ENCODE results near the gene TBC1D8.

The TBC1D8 gene

DNA sequence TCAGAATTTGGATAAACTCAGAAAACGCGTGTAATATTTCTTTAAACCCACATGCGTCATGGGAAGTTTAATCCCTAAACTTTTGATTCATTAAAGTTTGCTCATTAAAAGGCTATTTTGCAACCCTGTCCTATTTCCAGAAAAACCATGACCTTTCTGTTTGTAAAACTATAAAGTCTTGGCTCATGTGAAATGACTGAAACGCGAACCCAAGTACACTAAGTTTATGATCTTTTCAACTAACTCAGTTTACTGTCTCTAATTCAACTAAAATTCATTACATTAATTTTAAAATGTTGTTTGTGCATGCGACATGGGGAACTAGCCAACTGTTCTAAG, 153.0 kb downstream of the TBC1D8 start:
- peaks cover 11% of the 10 kb centered on the region for H3K36me3 ChIP-seq (ENCODE audit: control insufficient read depth, low read length)
- peaks cover 2% of the 10 kb centered on the region; the same call in 1 of the 2 replicates for H4K20me1 ChIP-seq (ENCODE audit: control insufficient read depth, insufficient read depth, low read depth, low read length)
- H3K9me2 ChIP-seq (replicated peaks; ENCODE audit: control insufficient read depth, low read length): no peaks in the 10 kb centered on the region
- H3K4me2 ChIP-seq (ENCODE audit: low read length): no peak overlapping the region
- peaks cover 7% of the 10 kb centered on the region for H3F3A ChIP-seq (ENCODE audit: control insufficient read depth, insufficient read depth)
- H3K4me1 ChIP-seq (ENCODE audit: control insufficient read depth, low read length): peaks cover 7% of the 10 kb centered on the region
- peaks cover 12% of the 10 kb centered on the region for H3K79me2 ChIP-seq (ENCODE audit: control insufficient read depth, low read length)
- H3K4me3 ChIP-seq (ENCODE audit: low read length): no peak overlapping the region
- TF ChIP-seq EZH2phosphoT487 (IDR thresholded peaks at IDR 0.05; ENCODE audit: borderline replicate concordance, low read length): no peak
- TF ChIP-seq, protein P1, sequence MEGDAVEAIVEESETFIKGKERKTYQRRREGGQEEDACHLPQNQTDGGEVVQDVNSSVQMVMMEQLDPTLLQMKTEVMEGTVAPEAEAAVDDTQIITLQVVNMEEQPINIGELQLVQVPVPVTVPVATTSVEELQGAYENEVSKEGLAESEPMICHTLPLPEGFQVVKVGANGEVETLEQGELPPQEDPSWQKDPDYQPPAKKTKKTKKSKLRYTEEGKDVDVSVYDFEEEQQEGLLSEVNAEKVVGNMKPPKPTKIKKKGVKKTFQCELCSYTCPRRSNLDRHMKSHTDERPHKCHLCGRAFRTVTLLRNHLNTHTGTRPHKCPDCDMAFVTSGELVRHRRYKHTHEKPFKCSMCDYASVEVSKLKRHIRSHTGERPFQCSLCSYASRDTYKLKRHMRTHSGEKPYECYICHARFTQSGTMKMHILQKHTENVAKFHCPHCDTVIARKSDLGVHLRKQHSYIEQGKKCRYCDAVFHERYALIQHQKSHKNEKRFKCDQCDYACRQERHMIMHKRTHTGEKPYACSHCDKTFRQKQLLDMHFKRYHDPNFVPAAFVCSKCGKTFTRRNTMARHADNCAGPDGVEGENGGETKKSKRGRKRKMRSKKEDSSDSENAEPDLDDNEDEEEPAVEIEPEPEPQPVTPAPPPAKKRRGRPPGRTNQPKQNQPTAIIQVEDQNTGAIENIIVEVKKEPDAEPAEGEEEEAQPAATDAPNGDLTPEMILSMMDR (IDR thresholded peaks at IDR 0.05; ENCODE audit: low read depth, low read length, poor library complexity, severe bottlenecking): no peak
- H3K27me3 ChIP-seq (ENCODE audit: control insufficient read depth, low read length): no peaks in the 10 kb centered on the region
- H3K9me3 ChIP-seq (ENCODE audit: control insufficient read depth, insufficient read depth, low read length): peaks cover 9% of the 10 kb centered on the region; the same call in 1 of the 2 replicates
- H3K27ac ChIP-seq (ENCODE audit: low read depth, low read length): no peak overlapping the region

DNA sequence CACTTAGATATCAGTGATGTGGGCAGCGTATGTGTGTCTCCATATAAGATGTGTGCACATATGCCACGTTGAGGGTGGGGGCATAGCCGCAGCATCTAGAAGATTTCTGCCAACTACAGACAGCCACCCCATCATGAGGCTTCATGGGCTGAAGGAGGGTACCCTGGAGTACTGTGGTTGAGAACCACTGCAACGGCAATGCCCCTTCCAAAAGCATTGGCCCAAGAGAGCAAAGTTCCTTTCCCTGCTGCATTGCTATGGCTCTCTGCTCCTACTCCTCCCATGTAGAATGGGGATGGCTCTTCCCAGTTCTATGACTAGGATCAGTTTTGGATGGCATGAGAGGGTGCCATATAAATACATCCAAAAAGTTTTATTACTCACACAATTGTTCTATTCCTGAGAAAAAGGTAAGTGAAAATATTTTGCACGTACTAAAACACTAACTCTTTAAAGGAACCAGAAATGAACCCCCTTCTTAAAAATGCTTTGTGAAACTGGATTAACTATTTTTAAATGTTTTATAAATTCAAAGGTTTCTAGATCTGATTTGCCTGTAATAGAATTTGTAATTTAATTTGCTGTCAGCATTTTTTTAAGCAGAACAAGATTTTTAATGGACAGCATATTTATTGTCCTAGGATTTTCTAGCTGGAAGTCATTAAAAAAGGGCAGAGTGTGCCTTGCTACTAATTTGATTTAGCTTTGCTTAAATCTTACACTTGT, 153.5 kb downstream of the TBC1D8 start:
- Histone ChIP-seq H3K9me2 (replicated peaks; ENCODE audit: control insufficient read depth, low read length) (no peaks in the 10 kb centered on the region), H3K9me3 (ENCODE audit: control insufficient read depth, insufficient read depth, low read length) (peaks cover 9% of the 10 kb centered on the region; the same call in 1 of the 2 replicates), H3K27ac (ENCODE audit: low read depth, low read length) (no peak overlapping the region), H3K4me2 (ENCODE audit: low read length) (no peak overlapping the region), H3K79me2 (ENCODE audit: control insufficient read depth, low read length) (peaks cover 7% of the 10 kb centered on the region), H3F3A (ENCODE audit: control insufficient read depth, insufficient read depth) (peaks cover 2% of the 10 kb centered on the region), H4K20me1 (ENCODE audit: control insufficient read depth, insufficient read depth, low read depth, low read length) (no peaks in the 10 kb centered on the region), H3K4me3 (ENCODE audit: low read length) (no peak overlapping the region), H3K4me1 (ENCODE audit: control insufficient read depth, low read length) (peaks cover 6% of the 10 kb centered on the region), H3K27me3 (ENCODE audit: control insufficient read depth, low read length) (no peaks in the 10 kb centered on the region), H3K36me3 (ENCODE audit: control insufficient read depth, low read length) (peaks cover 5% of the 10 kb centered on the region)
- TF ChIP-seq, protein P1 (IDR thresholded peaks at IDR 0.05; ENCODE audit: low read depth, low read length, poor library complexity, severe bottlenecking): no peak
- TF ChIP-seq EZH2phosphoT487 (IDR thresholded peaks at IDR 0.05; ENCODE audit: borderline replicate concordance, low read length): no peak

DNA sequence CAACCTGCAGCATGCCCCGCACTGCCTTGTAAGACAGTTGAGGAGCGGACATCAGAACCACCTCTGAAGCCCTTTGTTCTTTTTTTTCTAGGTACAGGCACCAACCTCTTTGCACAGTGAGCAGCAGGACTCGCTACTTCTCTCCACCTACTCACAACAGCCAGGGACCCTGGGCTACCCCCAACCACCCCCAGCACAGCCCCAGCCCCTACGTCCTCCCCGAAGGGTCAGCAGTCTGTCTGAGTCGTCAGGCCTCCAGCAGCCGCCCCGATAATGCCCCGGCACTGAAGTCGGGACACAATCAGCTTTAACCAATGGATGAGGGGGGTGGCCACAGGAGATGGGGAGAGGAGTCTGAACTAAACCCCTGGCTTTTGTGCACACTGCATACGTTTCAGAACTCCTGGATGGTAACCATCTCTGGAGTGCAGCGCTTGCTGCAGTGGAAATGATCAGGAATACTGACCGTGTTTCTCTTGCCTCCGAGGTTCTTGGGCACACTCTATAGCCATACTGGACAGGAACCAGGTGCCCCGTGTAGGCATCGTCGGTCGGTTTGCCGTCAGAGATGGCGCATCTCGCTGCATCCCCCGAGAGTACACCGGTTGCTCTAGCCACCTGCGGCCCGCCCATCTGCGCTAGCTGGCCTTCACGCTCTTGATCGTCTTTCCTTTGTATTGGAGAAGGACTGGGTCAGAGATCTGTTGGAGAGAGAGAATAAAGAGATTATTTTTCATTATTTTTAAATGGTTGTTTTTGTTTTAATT, 155.7 kb downstream of the TBC1D8 start:
- H3K4me2 ChIP-seq (ENCODE audit: low read length): no peak overlapping the region
- H3K4me3 ChIP-seq (ENCODE audit: low read length): no peak overlapping the region
- no peaks in the 10 kb centered on the region for H3F3A ChIP-seq (ENCODE audit: control insufficient read depth, insufficient read depth)
- no peaks in the 10 kb centered on the region for H3K9me3 ChIP-seq (ENCODE audit: control insufficient read depth, insufficient read depth, low read length)
- no peaks in the 10 kb centered on the region for H4K20me1 ChIP-seq (ENCODE audit: control insufficient read depth, insufficient read depth, low read depth, low read length)
- no peaks in the 10 kb centered on the region for H3K27me3 ChIP-seq (ENCODE audit: control insufficient read depth, low read length)
- H3K9me2 ChIP-seq (replicated peaks; ENCODE audit: control insufficient read depth, low read length): no peaks in the 10 kb centered on the region
- no peak overlapping the region for H3K27ac ChIP-seq (ENCODE audit: low read depth, low read length)
- H3K36me3 ChIP-seq (ENCODE audit: control insufficient read depth, low read length): no peaks in the 10 kb centered on the region
- TF ChIP-seq, protein P1 (IDR thresholded peaks at IDR 0.05; ENCODE audit: low read depth, low read length, poor library complexity, severe bottlenecking): no peak
- TF ChIP-seq EZH2phosphoT487 (IDR thresholded peaks at IDR 0.05; ENCODE audit: borderline replicate concordance, low read length): no peak
- no peaks in the 10 kb centered on the region for H3K4me1 ChIP-seq (ENCODE audit: control insufficient read depth, low read length)
- no peaks in the 10 kb centered on the region for H3K79me2 ChIP-seq (ENCODE audit: control insufficient read depth, low read length)

All from DOHH2 (cell line).